ENCODE data around the gene SCAMP3. TPM values are rescaled to one million over a fixed set of nuclear protein-coding genes. Genes with fewer than 3 reads are reported as not detected.

The SCAMP3 gene
- total RNA-seq, 1 experiment from 2014 or later, result 116 TPM

Other genes with a start within 250 kb of the SCAMP3 start
- gene DCST2, start 228.6 kb downstream of the SCAMP3 start, total RNA-seq (2014; rRNA removed; shearing (Covaris generic); ENCODE audit: low replicate concordance), result not detected in 2 replicates
- not detected in 2 replicates for gene DCST1, start 228.5 kb downstream of the SCAMP3 start, total RNA-seq (2014; rRNA removed; shearing (Covaris generic); ENCODE audit: low replicate concordance)
- gene ADAM15, start 211.0 kb downstream of the SCAMP3 start, total RNA-seq (2014; rRNA removed; shearing (Covaris generic); ENCODE audit: low replicate concordance), result 189 and 285 TPM in 2 replicates
- gene EFNA4, start 198.6 kb downstream of the SCAMP3 start, total RNA-seq (2014; rRNA removed; shearing (Covaris generic); ENCODE audit: low replicate concordance), result 12.0 and 13.0 TPM in 2 replicates
- gene EFNA3, start 183.5 kb downstream of the SCAMP3 start, total RNA-seq (2014; rRNA removed; shearing (Covaris generic); ENCODE audit: low replicate concordance), result 0.64 and 3.0 TPM in 2 replicates
- 0.37 and 4.1 TPM in 2 replicates for gene EFNA1, start 134.5 kb downstream of the SCAMP3 start, total RNA-seq (2014; rRNA removed; shearing (Covaris generic); ENCODE audit: low replicate concordance)
- gene SLC50A1, start 126.5 kb downstream of the SCAMP3 start, total RNA-seq (2014; rRNA removed; shearing (Covaris generic); ENCODE audit: low replicate concordance), result 25.9 and 56.9 TPM in 2 replicates
- 48.9 TPM in 1 of 2 replicates, not detected in the other for gene DPM3, start 121.8 kb downstream of the SCAMP3 start, total RNA-seq (2014; rRNA removed; shearing (Covaris generic); ENCODE audit: low replicate concordance)
- 220 and 236 TPM in 2 replicates for gene KRTCAP2, start 89.1 kb downstream of the SCAMP3 start, total RNA-seq (2014; rRNA removed; shearing (Covaris generic); ENCODE audit: low replicate concordance)
- not detected in 2 replicates for gene TRIM46, start 88.5 kb downstream of the SCAMP3 start, total RNA-seq (2014; rRNA removed; shearing (Covaris generic); ENCODE audit: low replicate concordance)
- gene THBS3, start 54.5 kb downstream of the SCAMP3 start, total RNA-seq (2014; rRNA removed; shearing (Covaris generic); ENCODE audit: low replicate concordance), result 9.1 and 11.0 TPM in 2 replicates
- gene MTX1, start 53.7 kb downstream of the SCAMP3 start, total RNA-seq (2014; rRNA removed; shearing (Covaris generic); ENCODE audit: low replicate concordance), result 97.2 and 100 TPM in 2 replicates
- gene ENTREP3, start 6.9 kb downstream of the SCAMP3 start, total RNA-seq (2014; rRNA removed; shearing (Covaris generic); ENCODE audit: low replicate concordance), result 7.7 and 9.2 TPM in 2 replicates
- gene CLK2, start 11.1 kb upstream of the SCAMP3 start, total RNA-seq (2014; rRNA removed; shearing (Covaris generic); ENCODE audit: low replicate concordance), result 21.8 and 28.3 TPM in 2 replicates
- gene HCN3, start 15.1 kb upstream of the SCAMP3 start, total RNA-seq (2014; rRNA removed; shearing (Covaris generic); ENCODE audit: low replicate concordance), result 0.10 and 1.2 TPM in 2 replicates
- gene PKLR, start 39.1 kb upstream of the SCAMP3 start, total RNA-seq (2014; rRNA removed; shearing (Covaris generic); ENCODE audit: low replicate concordance), result not detected in 2 replicates
- 267 and 286 TPM in 2 replicates for gene FDPS, start 46.5 kb upstream of the SCAMP3 start, total RNA-seq (2014; rRNA removed; shearing (Covaris generic); ENCODE audit: low replicate concordance)
- 22.9 and 27.0 TPM in 2 replicates for gene RUSC1, start 58.5 kb upstream of the SCAMP3 start, total RNA-seq (2014; rRNA removed; shearing (Covaris generic); ENCODE audit: low replicate concordance)

Data from MG63 (cell line).